ENCODE results near the gene PHLDA2.

Gene PHLDA2

GRCh38 chr11:2881981-2882375 lies 47.2 kb downstream of the PHLDA2 start:
- DNase-seq (ENCODE audit: low spot score) = no peak

- DNase-seq (ENCODE audit: low spot score) = no peak
Observed at GRCh38 chr11:2881076-2881980, 47.9 kb downstream of the PHLDA2 start.

GRCh38 chr11:2880646-2881045 lies 48.6 kb downstream of the PHLDA2 start:
- DNase-seq (ENCODE audit: low spot score) = no peak

GRCh38 chr11:2878782-2879181 lies 50.4 kb downstream of the PHLDA2 start:
- DNase-seq (ENCODE audit: low spot score) = no peak
